ENCODE data around the gene EXOC7. TPM values are rescaled to one million over a fixed set of nuclear protein-coding genes. Genes with fewer than 3 reads are reported as not detected.

Gene EXOC7
- total RNA-seq, 3 donors from 2014 or later = 91.4 to 103 (median 93.9) TPM

DNA sequence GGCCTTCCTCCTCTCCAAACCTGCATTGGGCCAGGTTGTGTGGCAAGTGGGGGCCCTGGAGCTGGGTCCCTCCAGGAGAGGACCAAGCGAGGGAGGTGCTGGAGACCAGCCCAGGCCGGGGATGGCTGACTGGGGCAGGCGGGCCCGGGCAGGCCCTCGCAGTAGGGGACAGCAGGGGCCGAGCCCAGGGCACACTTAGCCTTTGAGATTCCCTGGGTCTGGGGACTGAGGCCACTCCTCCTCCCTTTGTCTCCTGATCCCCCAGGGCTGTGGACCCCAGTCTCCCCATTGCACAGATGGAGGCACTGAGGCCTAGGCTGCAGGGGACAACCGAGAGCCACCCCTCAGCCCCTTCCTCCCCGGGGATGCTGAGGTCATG is 32.2 kb upstream of the EXOC7 start:
- Histone ChIP-seq H3K4me1 (peaks cover 0 to 2% of the 10 kb centered on the region in 2 donors), H3K36me3 (no peaks in the 10 kb centered on the region), H3K4me3 (no peak overlapping the region), H3K27ac (no peak overlapping the region), H3K27me3 (peaks cover 14 to 38% of the 10 kb centered on the region in 2 donors), H3K9me3 (no peaks in the 10 kb centered on the region)
- intact Hi-C loops (cut with DNase I; ENCODE audit: low total_unique reads) = no loop called here
- DNase-seq (ENCODE audit: low spot score in 2 of 2) = no peak
- TF ChIP-seq POLR2AphosphoS5 (IDR thresholded peaks at IDR 0.05) (no peak), POLR2A (IDR thresholded peaks at IDR 0.05) (no peak)
- TF ChIP-seq, protein P1, sequence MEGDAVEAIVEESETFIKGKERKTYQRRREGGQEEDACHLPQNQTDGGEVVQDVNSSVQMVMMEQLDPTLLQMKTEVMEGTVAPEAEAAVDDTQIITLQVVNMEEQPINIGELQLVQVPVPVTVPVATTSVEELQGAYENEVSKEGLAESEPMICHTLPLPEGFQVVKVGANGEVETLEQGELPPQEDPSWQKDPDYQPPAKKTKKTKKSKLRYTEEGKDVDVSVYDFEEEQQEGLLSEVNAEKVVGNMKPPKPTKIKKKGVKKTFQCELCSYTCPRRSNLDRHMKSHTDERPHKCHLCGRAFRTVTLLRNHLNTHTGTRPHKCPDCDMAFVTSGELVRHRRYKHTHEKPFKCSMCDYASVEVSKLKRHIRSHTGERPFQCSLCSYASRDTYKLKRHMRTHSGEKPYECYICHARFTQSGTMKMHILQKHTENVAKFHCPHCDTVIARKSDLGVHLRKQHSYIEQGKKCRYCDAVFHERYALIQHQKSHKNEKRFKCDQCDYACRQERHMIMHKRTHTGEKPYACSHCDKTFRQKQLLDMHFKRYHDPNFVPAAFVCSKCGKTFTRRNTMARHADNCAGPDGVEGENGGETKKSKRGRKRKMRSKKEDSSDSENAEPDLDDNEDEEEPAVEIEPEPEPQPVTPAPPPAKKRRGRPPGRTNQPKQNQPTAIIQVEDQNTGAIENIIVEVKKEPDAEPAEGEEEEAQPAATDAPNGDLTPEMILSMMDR (IDR thresholded peaks at IDR 0.05) = no peak

DNA sequence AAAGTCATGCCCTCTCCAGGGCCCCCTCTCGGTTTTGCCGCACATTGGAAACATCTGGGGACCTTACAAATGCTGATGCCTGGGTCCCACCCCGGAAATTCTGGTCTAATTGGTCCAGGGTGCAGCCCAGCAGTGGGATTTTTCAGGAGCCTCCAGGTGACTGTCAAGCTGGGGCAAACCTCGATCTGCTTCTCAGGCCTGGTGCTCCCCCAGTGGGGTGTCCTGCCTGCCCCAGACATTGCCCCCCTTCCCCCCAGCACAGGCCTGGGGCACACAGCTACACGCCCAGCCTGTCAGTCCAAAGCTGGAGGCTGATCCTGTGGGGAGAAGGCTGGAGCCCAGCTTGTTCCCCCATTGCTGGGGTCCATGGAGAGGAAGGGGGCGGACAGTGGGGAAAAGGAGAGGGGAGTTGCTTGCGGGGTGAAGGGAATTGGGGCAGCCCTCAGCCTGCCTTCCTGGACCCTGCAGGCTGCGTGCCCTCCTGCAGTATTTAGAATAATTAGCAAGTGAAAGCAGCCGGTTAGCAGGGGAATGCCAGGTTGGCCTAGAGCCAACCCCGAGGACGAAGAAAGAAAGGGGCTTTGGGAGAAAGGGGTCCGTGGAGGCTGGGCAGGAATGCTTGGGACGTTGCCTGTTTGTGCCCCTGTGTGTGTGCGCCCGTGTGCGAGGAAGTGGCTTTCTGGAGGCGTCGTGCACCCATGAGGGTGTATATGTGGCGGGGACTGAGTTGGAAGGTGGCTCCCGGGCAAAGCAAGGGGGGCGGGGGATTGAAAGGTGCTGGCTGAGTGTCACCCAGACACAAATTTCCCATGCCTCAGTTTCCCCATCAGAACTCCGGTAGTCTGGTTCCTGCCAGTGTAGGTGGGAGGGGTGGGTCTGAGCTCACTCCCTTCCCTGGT is 31.6 kb upstream of the EXOC7 start:
- no peak overlapping the region for H3K4me3 ChIP-seq
- TF ChIP-seq POLR2A (IDR thresholded peaks at IDR 0.05) (no peak), POLR2AphosphoS5 (IDR thresholded peaks at IDR 0.05) (no peak)
- TF ChIP-seq, protein P1 (IDR thresholded peaks at IDR 0.05) = no peak
- peaks cover 0 to under 1% of the 10 kb centered on the region in 2 donors for H3K4me1 ChIP-seq
- intact Hi-C loops (cut with DNase I; ENCODE audit: low total_unique reads) = no loop called here
- peaks cover 13 to 35% of the 10 kb centered on the region in 2 donors for H3K27me3 ChIP-seq
- DNase-seq (ENCODE audit: low spot score in 2 of 2) = no peak
- H3K36me3 ChIP-seq = no peaks in the 10 kb centered on the region
- no peaks in the 10 kb centered on the region for H3K9me3 ChIP-seq
- H3K27ac ChIP-seq = no peak overlapping the region

DNA sequence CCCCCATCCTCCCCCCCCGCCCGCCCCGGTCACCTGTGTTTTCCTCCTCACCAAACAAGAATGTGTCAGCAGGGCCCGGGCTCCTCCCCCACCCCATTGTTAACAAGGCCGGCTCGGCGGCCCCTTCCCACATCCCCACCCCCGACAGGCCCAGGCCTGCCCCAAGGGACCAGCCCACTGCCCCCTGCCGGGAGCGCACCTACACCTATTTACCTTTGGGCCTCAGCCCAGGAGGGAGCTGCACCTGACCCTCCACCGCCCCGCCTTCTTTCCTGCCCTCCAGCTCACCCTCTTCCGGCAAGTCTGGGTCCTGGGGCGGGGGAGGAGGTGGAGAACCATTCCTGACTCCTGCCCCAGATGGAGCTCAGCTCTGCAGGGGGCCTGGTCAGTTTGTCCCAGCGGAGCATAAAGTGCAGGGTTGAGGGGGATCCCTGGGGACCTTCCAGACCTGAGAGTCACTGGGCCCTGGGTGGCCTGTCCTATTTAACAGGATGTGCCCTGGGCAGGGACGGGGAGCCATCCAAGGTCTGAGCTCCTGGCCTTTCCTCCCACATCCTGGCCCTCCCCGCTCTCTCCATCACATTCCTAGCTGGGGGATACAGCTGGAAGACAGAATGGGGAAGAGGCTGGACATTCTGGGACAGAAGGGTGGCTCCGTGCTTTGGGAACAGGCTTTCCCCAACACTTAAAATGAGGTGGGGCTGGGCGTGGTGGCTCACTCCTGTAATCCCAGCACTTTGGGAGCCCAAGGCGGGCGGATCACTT is 29.2 kb upstream of the EXOC7 start:
- Histone ChIP-seq H3K36me3 (no peaks in the 10 kb centered on the region), H3K4me3 (peak overlapping the region in 2 of 3 donors; percentile 22 to 48), H3K27ac (peak overlapping the region; percentile 50 to 76), H3K27me3 (peaks cover 7 to 11% of the 10 kb centered on the region in 2 donors), H3K9me3 (no peaks in the 10 kb centered on the region), H3K4me1 (no peaks in the 10 kb centered on the region)
- peak in 1 of 2 donors; percentile 76 for DNase-seq (ENCODE audit: low spot score in 2 of 2)
- intact Hi-C loops (cut with DNase I; ENCODE audit: low total_unique reads) = no loop called here
- TF ChIP-seq, protein P1 (IDR thresholded peaks at IDR 0.05) = no peak
- TF ChIP-seq POLR2A (IDR thresholded peaks at IDR 0.05) (no peak), POLR2AphosphoS5 (IDR thresholded peaks at IDR 0.05) (no peak)

DNA sequence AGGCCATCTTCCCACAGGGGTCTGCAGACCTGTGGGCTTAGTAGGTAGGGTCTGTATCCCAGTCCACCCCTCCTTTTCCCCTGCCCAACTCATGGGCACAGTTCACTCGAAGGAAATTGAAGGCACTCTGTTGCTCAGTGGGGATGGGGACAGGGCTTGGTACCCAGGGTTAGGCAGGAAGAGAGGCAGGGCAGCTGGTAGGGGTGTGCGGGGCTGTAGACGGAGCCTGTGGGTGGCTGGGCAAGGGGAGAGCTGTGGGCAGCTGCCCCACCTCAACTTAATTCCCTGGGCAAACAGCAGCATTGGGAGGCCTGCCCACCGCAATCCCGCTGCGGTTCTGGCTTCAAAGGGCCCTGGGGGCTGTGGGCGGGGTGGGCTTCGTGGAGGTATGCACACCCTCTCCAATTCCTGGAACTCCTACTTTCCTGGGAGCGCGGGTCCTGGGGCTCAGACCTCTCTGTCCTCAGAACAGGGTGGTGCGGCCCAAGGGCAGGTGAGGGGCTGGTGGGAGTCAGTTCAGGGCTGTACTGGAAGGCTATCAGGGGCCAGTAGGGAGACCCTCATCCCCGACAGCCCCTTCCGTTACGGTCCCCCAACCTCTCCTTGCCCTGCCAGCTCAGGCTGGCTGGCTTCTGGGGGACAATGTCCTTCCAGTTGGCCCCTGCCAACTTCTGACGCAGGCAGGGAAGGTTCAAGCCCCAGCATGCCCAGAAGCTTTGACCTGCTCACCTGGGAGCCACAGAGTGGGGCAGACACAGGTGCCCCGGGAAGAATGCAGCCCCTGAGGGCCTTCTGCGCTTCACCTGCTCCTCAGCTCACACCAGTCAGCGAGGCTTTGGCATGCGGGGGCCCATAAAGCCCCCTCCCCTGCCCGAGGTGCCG is 28.3 kb upstream of the EXOC7 start:
- Histone ChIP-seq H3K4me1 (no peaks in the 10 kb centered on the region), H3K27me3 (peaks cover 0 to 3% of the 10 kb centered on the region in 2 donors), H3K9me3 (no peaks in the 10 kb centered on the region), H3K27ac (peak overlapping the region; percentile 50 to 76), H3K36me3 (no peaks in the 10 kb centered on the region), H3K4me3 (peak overlapping the region in 2 of 3 donors; percentile 22 to 48)
- TF ChIP-seq POLR2A (IDR thresholded peaks at IDR 0.05) (no peak), POLR2AphosphoS5 (IDR thresholded peaks at IDR 0.05) (no peak)
- TF ChIP-seq, protein P1 (IDR thresholded peaks at IDR 0.05) = no peak
- intact Hi-C loops (cut with DNase I; ENCODE audit: low total_unique reads) = no loop called here
- DNase-seq (ENCODE audit: low spot score in 2 of 2) = peak in 1 of 2 donors; percentile 77

Data from breast epithelium (tissue), 4 donors.